GM19043 (cell line): ENCODE data around the gene TMEM183A.

ENCODE experiments used
- ATAC-seq: cut with Tn5 transposase; IDR thresholded peaks from one replicate; pipeline ENCODE4 v1.9.1; 2021; ENCODE audit warnings: low read depth; ENCODE audit not compliant: unreplicated experiment

The TMEM183A gene

DNA sequence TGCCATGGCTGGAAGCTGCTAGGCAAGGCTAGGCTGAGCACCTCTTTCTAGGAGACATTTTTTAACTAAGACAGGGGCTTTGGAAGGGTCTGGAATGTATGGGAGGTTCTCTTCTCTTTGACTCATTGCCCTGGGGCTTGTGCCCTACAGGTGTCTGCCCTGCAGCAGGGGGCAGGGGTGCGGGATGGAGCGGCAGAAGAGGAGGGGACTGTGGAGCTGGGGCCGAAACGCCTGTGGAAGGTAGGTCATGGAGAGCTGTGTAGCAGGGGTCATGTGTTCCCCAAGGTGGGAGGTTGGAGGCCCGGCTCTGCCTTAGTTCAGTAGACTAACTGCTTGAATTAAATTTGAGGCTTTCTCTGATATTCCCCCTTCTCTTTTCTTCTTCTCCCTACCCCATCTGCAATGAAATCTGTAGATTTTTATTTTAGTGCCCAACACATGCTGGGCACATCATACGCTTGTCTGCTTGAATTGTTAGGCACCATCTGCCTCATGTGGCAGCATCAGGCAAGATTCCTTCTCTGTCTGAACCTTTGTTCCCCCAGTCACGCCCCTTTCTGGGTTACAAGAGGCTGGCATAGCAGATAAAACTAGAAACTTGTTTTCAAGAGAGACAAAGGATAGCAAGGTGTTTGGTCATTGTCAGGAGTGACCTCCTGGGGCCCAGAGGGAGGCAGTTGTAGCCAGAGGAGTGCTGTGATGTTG is 37.5 kb downstream of the TMEM183A start:
- ATAC-seq, result no peak

GRCh38 chr1:203045336-203045735 is 38.2 kb downstream of the TMEM183A start:
- ATAC-seq, result no peak

GRCh38 chr1:203045821-203046594 is 38.8 kb downstream of the TMEM183A start:
- ATAC-seq, result no peak

DNA sequence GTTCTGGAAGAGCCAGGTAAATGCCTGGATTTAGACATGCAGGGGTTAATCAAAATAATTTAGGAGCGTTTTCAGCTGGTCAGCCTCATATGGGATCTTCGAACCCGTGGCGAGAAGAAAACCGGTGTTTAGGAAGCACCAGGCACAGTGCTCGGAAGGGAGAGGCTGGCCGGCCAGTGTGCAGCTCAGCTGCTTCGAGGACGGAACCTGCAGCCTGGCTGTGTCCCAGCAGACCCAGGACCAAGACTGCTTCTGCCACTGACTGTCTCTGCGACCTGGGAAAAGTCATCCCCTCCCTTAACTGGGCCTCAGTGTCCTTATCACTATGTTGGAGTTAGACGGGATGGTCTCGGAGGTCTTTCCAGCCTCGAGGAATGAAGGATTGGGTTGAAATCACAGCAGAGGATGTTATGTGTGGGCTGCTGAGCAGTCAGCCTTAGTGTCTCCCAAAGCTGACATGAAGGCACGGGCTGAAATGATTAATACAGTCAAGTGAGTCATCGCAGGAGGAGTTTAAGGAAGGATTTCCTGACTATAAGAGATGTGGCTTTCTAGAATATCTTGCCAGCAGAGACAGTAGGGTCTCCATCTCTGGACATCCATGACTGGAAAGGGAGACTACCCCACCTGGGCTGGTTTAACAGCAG is 39.9 kb downstream of the TMEM183A start:
- ATAC-seq, result no peak

DNA sequence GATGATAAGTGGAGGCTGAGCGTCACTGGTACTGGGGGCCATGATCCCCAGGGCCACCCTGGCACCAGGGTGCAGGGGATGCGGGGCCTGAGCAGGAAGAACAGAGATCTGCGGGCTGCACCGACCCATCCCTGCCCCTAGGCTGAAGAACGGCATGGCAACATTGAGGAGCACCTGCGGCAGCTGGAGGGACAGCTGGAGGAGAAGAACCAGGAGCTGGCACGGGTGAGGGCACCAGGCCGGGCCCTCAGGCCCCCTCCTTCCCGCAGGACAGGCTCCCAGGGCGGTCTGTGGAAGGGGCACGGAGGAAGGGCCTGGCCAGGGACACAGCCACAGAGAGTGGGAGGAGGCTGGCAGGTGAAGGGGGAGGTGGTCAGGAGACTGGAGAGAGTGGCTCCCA is 40.9 kb downstream of the TMEM183A start:
- no peak for ATAC-seq

- no peak for ATAC-seq
Observed at GRCh38 chr1:203048555-203049051, 41.4 kb downstream of the TMEM183A start.

GRCh38 chr1:203049077-203049476 is 41.9 kb downstream of the TMEM183A start:
- ATAC-seq, result no peak

GRCh38 chr1:203049576-203050180 is 42.5 kb downstream of the TMEM183A start:
- no peak for ATAC-seq

- ATAC-seq, result no peak
Observed at GRCh38 chr1:203050826-203051225, 43.7 kb downstream of the TMEM183A start.

DNA sequence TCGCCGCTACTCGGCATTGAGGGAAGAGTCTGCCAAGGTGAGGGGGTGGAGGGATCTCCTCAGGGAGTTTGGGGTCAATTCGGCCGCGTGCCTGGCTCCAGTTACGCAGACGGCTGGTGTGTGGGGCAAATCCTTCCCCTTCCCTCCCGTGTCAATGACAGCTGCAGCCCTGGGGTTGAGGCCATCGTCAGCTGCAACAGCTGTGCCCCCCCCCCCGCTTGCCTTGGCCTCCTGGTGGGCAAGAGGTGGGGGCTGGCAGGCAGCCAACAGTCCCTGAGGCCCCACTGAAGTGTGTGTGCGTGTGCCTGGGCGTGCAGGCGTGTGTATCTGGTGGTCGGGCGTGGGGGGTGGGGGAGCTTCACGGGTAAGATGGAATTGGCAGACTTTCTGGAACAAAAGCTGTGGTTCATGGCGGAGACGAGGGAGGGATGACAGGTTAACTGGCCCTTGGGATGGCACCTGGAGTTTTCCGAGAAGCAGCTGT is 44.7 kb downstream of the TMEM183A start:
- ATAC-seq, result no peak

GRCh38 chr1:203052601-203053000 is 45.4 kb downstream of the TMEM183A start:
- ATAC-seq, result no peak

- ATAC-seq, result no peak
Observed at GRCh38 chr1:203054184-203054583, 47.0 kb downstream of the TMEM183A start.

GRCh38 chr1:203054642-203055041 is 47.5 kb downstream of the TMEM183A start:
- ATAC-seq, result no peak

GRCh38 chr1:203055161-203055799 is 48.1 kb downstream of the TMEM183A start:
- no peak for ATAC-seq

GRCh38 chr1:203056012-203056411 is 48.8 kb downstream of the TMEM183A start:
- ATAC-seq, result no peak

GRCh38 chr1:203056516-203056915 is 49.3 kb downstream of the TMEM183A start:
- ATAC-seq, result no peak

- no peak for ATAC-seq
Observed at GRCh38 chr1:203057911-203058675, 50.9 kb downstream of the TMEM183A start.

GRCh38 chr1:203058676-203058935 is 51.4 kb downstream of the TMEM183A start:
- ATAC-seq, result no peak

DNA sequence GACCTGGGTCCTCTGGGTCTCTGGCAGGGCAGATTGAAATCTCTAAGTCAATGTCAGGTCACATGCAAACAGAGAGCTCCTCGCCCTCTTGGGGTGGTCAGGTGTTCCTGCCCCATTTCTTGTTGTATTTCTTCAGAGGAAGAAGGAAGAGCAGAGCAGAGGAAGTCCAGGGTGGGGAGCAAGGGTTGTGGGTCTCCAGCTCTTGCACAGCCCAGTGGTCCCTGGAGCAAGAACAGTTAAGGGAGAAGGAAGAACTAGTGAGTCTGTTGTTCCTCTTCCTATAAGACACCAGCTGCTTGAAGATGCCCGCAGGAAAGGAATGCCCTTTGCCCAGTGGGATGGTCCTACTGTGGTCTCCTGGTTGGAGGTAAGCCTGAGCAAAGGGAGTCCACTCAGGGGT is 52.3 kb downstream of the TMEM183A start:
- ATAC-seq, result no peak

DNA sequence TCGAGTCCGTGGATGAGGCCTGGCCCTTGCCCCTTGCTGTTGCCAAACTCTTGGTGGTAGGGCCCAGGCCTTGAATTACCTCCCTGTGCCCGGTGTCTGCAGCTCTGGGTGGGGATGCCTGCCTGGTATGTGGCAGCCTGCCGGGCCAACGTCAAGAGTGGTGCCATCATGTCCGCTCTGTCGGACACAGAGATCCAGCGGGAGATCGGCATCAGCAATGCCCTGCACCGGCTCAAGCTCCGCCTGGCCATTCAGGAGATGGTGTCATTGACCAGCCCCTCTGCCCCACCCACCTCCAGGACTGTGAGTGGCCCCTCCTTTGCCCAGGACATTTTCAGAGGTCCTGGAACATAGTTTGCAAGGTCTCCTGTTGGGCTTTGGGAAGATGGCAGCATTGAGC is 52.9 kb downstream of the TMEM183A start:
- ATAC-seq, result no peak
